ENCODE results near the gene REPIN1. TPM values are rescaled to one million over a fixed set of nuclear protein-coding genes. Genes with fewer than 3 reads are reported as not detected.

Gene REPIN1
- total RNA-seq, 1 donor from 2014 or later = 154 TPM

GRCh38 chr7:150412518-150413488 lies 44.2 kb downstream of the REPIN1 start:
- H3K36me3 Mint-ChIP-seq = peaks cover 9% of the 10 kb centered on the region
- peak overlapping the region; percentile 13 for H3K27ac Mint-ChIP-seq
- peaks cover 24% of the 10 kb centered on the region for H3K4me1 Mint-ChIP-seq (ENCODE audit: unreplicated experiment)
- H3K27me3 Mint-ChIP-seq = no peaks in the 10 kb centered on the region
- DNase-seq (ENCODE audit: extremely low spot score, unreplicated experiment) = no peak
- H3K4me3 Mint-ChIP-seq = no peak overlapping the region
- no peaks in the 10 kb centered on the region for H3K9me3 Mint-ChIP-seq
- TF ChIP-seq CTCF (conservative IDR thresholded peaks at IDR 0.05) = no peak

- Mint-ChIP-seq H3K4me3 (no peak overlapping the region), H3K27ac (peak overlapping the region; percentile 13), H3K27me3 (no peaks in the 10 kb centered on the region), H3K9me3 (no peaks in the 10 kb centered on the region), H3K4me1 (ENCODE audit: unreplicated experiment) (peaks cover 23% of the 10 kb centered on the region), H3K36me3 (peaks cover 7% of the 10 kb centered on the region)
- no peak for DNase-seq (ENCODE audit: extremely low spot score, unreplicated experiment)
- no peak for TF ChIP-seq CTCF (conservative IDR thresholded peaks at IDR 0.05)
These were observed 45.0 kb downstream of the REPIN1 start for GRCh38 chr7:150413640-150414081.

GRCh38 chr7:150415161-150416153 lies 46.8 kb downstream of the REPIN1 start:
- Mint-ChIP-seq H3K36me3 (peaks cover 4% of the 10 kb centered on the region), H3K27ac (no peak overlapping the region), H3K9me3 (no peaks in the 10 kb centered on the region), H3K4me3 (no peak overlapping the region), H3K27me3 (peaks cover 4% of the 10 kb centered on the region), H3K4me1 (ENCODE audit: unreplicated experiment) (peaks cover 21% of the 10 kb centered on the region)
- no peak for DNase-seq (ENCODE audit: extremely low spot score, unreplicated experiment)
- no peak for TF ChIP-seq CTCF (conservative IDR thresholded peaks at IDR 0.05)

- Mint-ChIP-seq H3K27me3 (peaks cover 10% of the 10 kb centered on the region), H3K9me3 (no peaks in the 10 kb centered on the region), H3K36me3 (no peaks in the 10 kb centered on the region), H3K4me3 (no peak overlapping the region), H3K4me1 (ENCODE audit: unreplicated experiment) (peaks cover 18% of the 10 kb centered on the region), H3K27ac (no peak overlapping the region)
- no peak for TF ChIP-seq CTCF (conservative IDR thresholded peaks at IDR 0.05)
- no peak for DNase-seq (ENCODE audit: extremely low spot score, unreplicated experiment)
These were observed 48.6 kb downstream of the REPIN1 start for GRCh38 chr7:150417239-150417638.

GRCh38 chr7:150417863-150418262 lies 49.2 kb downstream of the REPIN1 start:
- Mint-ChIP-seq H3K36me3 (no peaks in the 10 kb centered on the region), H3K4me1 (ENCODE audit: unreplicated experiment) (peaks cover 18% of the 10 kb centered on the region), H3K27ac (no peak overlapping the region), H3K9me3 (no peaks in the 10 kb centered on the region), H3K27me3 (peaks cover 10% of the 10 kb centered on the region), H3K4me3 (no peak overlapping the region)
- TF ChIP-seq CTCF (conservative IDR thresholded peaks at IDR 0.05) = no peak
- DNase-seq (ENCODE audit: extremely low spot score, unreplicated experiment) = no peak
